OCI-LY1 (cell line): ENCODE measurements around the gene GLIS1.

Experiments used
- H2AFZ ChIP-seq: fragments of 200-600 bp; sonication (generic), shearing (Covaris generic); 2 replicates; pipeline ENCODE4 v1.6.0; 2014; ENCODE audit warnings: antibody characterized with exemption, mild to moderate bottlenecking, low read length
- H3F3A ChIP-seq: fragments of 200-600 bp; sonication (generic), shearing (Covaris generic); 2 replicates; pipeline ENCODE4 v1.6.0; 2014; ENCODE audit warnings: mild to moderate bottlenecking, antibody characterized with exemption, low read length, moderate library complexity; ENCODE audit not compliant: insufficient read depth
- H3K27ac ChIP-seq: fragments of 200-600 bp; sonication (generic); 2 replicates; pipeline ENCODE4 v1.5.1; 2014; ENCODE audit warnings: low read length, mixed run types, mild to moderate bottlenecking, low read depth; ENCODE audit not compliant: poor library complexity, severe bottlenecking
- H3K27me3 ChIP-seq: fragments of 200-600 bp; sonication (generic); 2 replicates; pipeline ENCODE4 v1.6.0; 2014; ENCODE audit warnings: antibody characterized with exemption, mild to moderate bottlenecking, low read length, moderate library complexity; ENCODE audit not compliant: insufficient read depth
- H3K36me3 ChIP-seq: fragments of 200-600 bp; sonication (generic); 2 replicates; pipeline ENCODE4 v1.6.1; 2014; ENCODE audit warnings: mild to moderate bottlenecking, antibody characterized with exemption, low read length, moderate library complexity, mixed read lengths; ENCODE audit not compliant: insufficient read depth
- H3K4me1 ChIP-seq: fragments of 200-600 bp; sonication (generic); 2 replicates; pipeline ENCODE4 v1.5.1; 2014; ENCODE audit warnings: mild to moderate bottlenecking, low read length, moderate library complexity; ENCODE audit not compliant: insufficient read depth, severe bottlenecking
- H3K4me2 ChIP-seq: fragments of 200-600 bp; sonication (generic), shearing (Covaris generic); 2 replicates; pipeline ENCODE4 v1.6.1; 2014; ENCODE audit warnings: low read length
- H3K4me3 ChIP-seq: fragments of 200-600 bp; sonication (generic); 2 replicates; pipeline ENCODE4 v1.5.1; 2014; ENCODE audit warnings: low read length, low read depth, mild to moderate bottlenecking, mixed read lengths; ENCODE audit not compliant: poor library complexity, severe bottlenecking
- H3K79me2 ChIP-seq: fragments of 200-600 bp; shearing (Covaris generic); 2 replicates; pipeline ENCODE4 v1.6.1; 2016; ENCODE audit warnings: mixed run types, low read length, mixed read lengths; ENCODE audit not compliant: insufficient read depth
- H3K9ac ChIP-seq: fragments of 200-600 bp; sonication (generic), shearing (Covaris generic); 2 replicates; pipeline ENCODE4 v1.6.1; 2014; ENCODE audit warnings: mild to moderate bottlenecking, low read length, mixed read lengths
- H3K9me2 ChIP-seq: fragments of 200-600 bp; sonication (generic), shearing (Covaris generic); 2 replicates; pipeline ENCODE4 v1.6.1; 2014; ENCODE audit warnings: low read depth, mild to moderate bottlenecking, low read length, mixed read lengths
- H3K9me3 ChIP-seq: fragments of 200-600 bp; shearing (Covaris generic); 2 replicates; pipeline ENCODE4 v1.6.1; 2014; ENCODE audit warnings: low read length, mixed read lengths
- H4K20me1 ChIP-seq: fragments of 200-600 bp; sonication (generic), shearing (Covaris generic); 2 replicates; pipeline ENCODE4 v1.6.0; 2016; ENCODE audit warnings: mild to moderate bottlenecking, low read length; ENCODE audit not compliant: insufficient read depth
- CTCF ChIP-seq: fragments of 200-600 bp; sonication (generic), shearing (Covaris generic); IDR thresholded peaks from 2 replicates; pipeline ENCODE4 v1.5.1; 2017; ENCODE audit warnings: mild to moderate bottlenecking, antibody characterized with exemption, low read length, moderate library complexity, mixed read lengths
- EZH2 ChIP-seq: fragments of 200-600 bp; sonication (generic), shearing (Covaris generic); IDR thresholded peaks from 2 replicates; pipeline ENCODE4 v1.8.0; 2017; ENCODE audit warnings: borderline replicate concordance, mixed run types, mild to moderate bottlenecking, antibody characterized with exemption, low read length, moderate library complexity, mixed read lengths

The GLIS1 gene

GRCh38 chr1:53656747-53657530, 82.0 kb downstream of the GLIS1 start:
- H3K4me2 ChIP-seq = no peak overlapping the region
- no peaks in the 10 kb centered on the region for H3K79me2 ChIP-seq
- no peaks in the 10 kb centered on the region for H4K20me1 ChIP-seq
- H2AFZ ChIP-seq = no peak overlapping the region
- H3K36me3 ChIP-seq = no peaks in the 10 kb centered on the region
- no peaks in the 10 kb centered on the region for H3F3A ChIP-seq
- no peaks in the 10 kb centered on the region for H3K27me3 ChIP-seq
- H3K9me3 ChIP-seq = no peaks in the 10 kb centered on the region
- H3K9me2 ChIP-seq = no peaks in the 10 kb centered on the region
- H3K9ac ChIP-seq = no peak overlapping the region
- TF ChIP-seq CTCF = no peak
- no peak for TF ChIP-seq EZH2
- H3K4me3 ChIP-seq = no peak overlapping the region
- no peak overlapping the region for H3K27ac ChIP-seq
- H3K4me1 ChIP-seq = no peaks in the 10 kb centered on the region

- no peak overlapping the region for H2AFZ ChIP-seq
- H3K4me2 ChIP-seq = no peak overlapping the region
- H3K9ac ChIP-seq = no peak overlapping the region
- no peaks in the 10 kb centered on the region for H3K4me1 ChIP-seq
- no peak overlapping the region for H3K27ac ChIP-seq
- no peaks in the 10 kb centered on the region for H3K36me3 ChIP-seq
- H3K79me2 ChIP-seq = no peaks in the 10 kb centered on the region
- no peaks in the 10 kb centered on the region for H3F3A ChIP-seq
- TF ChIP-seq EZH2 = no peak
- no peak for TF ChIP-seq CTCF
- no peaks in the 10 kb centered on the region for H4K20me1 ChIP-seq
- no peaks in the 10 kb centered on the region for H3K9me3 ChIP-seq
- no peaks in the 10 kb centered on the region for H3K9me2 ChIP-seq
- H3K4me3 ChIP-seq = no peak overlapping the region
- H3K27me3 ChIP-seq = no peaks in the 10 kb centered on the region
Measured at GRCh38 chr1:53655931-53656746, 82.8 kb downstream of the GLIS1 start.

GRCh38 chr1:53654216-53655210, 84.5 kb downstream of the GLIS1 start:
- Histone ChIP-seq H3K79me2 (no peaks in the 10 kb centered on the region), H3K4me2 (no peak overlapping the region)

More at GRCh38 chr1:53654216-53655210, 84.5 kb downstream of the GLIS1 start:
- no peak for TF ChIP-seq EZH2
- no peak for TF ChIP-seq CTCF
- no peaks in the 10 kb centered on the region for H3K4me1 ChIP-seq
- no peaks in the 10 kb centered on the region for H3K36me3 ChIP-seq
- H3K9me2 ChIP-seq = no peaks in the 10 kb centered on the region
- H3K27me3 ChIP-seq = no peaks in the 10 kb centered on the region
- H2AFZ ChIP-seq = no peak overlapping the region
- no peaks in the 10 kb centered on the region for H3F3A ChIP-seq
- H3K4me3 ChIP-seq = no peak overlapping the region
- H4K20me1 ChIP-seq = no peaks in the 10 kb centered on the region
- H3K27ac ChIP-seq = no peak overlapping the region
- H3K9ac ChIP-seq = no peak overlapping the region
- H3K9me3 ChIP-seq = no peaks in the 10 kb centered on the region
